Fibroblast of pulmonary artery (primary cell): ENCODE measurements around the gene NUBP2.
A peak's percentile ranks its signal among the peaks of the same experiment; 100 is the strongest.

ENCODE experiments used
- DNase-seq: peaks from one replicate; pipeline ENCODE4 v3.0.0-alpha.2; 2010; ENCODE audit warnings: low read depth
- H3K4me3 ChIP-seq: replicated peaks from 2 replicates; pipeline ENCODE4 v1.5.1; 2011; ENCODE audit warnings: low read depth, mild to moderate bottlenecking, control low read depth, low read length, moderate library complexity
- TF ChIP-seq, protein P1 (sequence below): IDR thresholded peaks from 2 replicates; pipeline ENCODE4 v1.5.1; 2011; ENCODE audit warnings: mild to moderate bottlenecking, control low read depth, low read length, inconsistent platforms; ENCODE audit errors: missing control alignments

Gene NUBP2, protein sequence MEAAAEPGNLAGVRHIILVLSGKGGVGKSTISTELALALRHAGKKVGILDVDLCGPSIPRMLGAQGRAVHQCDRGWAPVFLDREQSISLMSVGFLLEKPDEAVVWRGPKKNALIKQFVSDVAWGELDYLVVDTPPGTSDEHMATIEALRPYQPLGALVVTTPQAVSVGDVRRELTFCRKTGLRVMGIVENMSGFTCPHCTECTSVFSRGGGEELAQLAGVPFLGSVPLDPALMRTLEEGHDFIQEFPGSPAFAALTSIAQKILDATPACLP

DNA sequence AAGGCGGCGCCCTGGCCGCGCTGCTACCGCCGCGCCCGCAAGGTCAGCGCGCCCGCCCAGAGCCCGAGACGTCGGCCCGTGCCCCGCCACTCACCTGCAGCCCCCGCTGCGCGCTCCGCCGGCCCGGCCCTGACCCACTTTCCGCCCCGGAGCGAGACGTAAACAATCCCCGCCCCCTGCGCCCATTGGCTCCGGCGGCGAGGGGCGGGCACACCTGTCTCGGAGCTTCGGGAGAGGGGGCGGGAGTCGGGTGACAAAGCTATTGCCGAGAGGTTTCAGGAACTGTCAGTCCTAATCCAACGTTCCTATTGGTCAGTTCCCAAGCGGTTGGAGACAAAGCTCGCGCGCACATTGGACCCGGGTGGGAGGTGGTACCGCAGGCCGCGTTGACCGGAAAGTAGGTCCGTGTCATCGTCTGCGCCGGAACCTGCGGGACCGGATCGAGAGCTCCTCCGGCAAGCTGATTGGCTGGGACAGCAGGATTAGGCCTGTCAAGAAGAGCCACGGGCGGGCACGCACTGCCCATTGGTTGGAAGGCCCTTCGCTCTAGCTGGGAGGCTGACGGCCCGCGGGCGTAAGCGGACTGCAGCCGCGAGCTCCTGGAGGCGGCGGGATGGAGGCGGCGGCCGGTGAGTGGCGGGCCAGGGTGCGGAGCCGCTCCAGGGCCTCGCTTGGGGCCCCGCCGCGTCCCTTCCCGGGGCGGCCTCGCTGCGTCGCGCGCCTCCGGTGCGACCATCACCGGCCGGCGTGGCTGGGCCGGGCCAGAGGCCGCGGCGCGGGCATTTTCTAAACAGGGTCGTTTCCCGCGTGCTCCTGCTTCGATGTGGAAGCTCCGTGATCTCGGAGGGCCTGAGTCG is at the start of gene NUBP2, which contains the start of gene SPSB3:
Gene NUBP2 (plus strand): TSS at position 553 of the 857 bp plus-strand sequence. CDS start 61 bp downstream, at position 614.
Gene SPSB3 (minus strand): TSS at position 164 of the 857 bp plus-strand sequence. CDS start 1,088 bp downstream, outside the sequence.
- TF ChIP-seq, protein P1, sequence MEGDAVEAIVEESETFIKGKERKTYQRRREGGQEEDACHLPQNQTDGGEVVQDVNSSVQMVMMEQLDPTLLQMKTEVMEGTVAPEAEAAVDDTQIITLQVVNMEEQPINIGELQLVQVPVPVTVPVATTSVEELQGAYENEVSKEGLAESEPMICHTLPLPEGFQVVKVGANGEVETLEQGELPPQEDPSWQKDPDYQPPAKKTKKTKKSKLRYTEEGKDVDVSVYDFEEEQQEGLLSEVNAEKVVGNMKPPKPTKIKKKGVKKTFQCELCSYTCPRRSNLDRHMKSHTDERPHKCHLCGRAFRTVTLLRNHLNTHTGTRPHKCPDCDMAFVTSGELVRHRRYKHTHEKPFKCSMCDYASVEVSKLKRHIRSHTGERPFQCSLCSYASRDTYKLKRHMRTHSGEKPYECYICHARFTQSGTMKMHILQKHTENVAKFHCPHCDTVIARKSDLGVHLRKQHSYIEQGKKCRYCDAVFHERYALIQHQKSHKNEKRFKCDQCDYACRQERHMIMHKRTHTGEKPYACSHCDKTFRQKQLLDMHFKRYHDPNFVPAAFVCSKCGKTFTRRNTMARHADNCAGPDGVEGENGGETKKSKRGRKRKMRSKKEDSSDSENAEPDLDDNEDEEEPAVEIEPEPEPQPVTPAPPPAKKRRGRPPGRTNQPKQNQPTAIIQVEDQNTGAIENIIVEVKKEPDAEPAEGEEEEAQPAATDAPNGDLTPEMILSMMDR: no peak
- peak within 1 kb of the TSS; percentile 90 for H3K4me3 ChIP-seq
- peak; percentile 100 for DNase-seq

DNA sequence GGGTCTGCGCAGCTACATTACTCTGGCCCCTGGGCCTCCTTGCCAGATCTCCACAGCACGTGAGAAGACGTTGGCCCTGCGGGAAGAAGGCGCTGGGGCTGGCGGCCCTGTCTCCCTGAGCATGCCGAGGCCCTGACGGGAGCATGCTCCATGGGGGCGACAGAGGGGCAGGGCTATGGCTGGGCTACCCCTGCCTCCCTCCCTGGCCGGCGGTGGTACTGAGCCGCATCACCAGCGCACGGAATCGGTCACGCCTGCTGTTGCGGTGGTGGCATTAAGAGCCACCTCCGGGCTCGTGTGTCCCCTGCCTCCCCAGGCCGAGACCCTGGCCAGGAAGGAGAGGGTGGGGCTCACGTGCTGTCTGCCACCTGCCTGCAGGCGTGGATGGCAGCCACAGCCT is 48.6 kb upstream of the NUBP2 start:
- no peak for DNase-seq
- no peak overlapping the region for H3K4me3 ChIP-seq
- TF ChIP-seq, protein P1: no peak

DNA sequence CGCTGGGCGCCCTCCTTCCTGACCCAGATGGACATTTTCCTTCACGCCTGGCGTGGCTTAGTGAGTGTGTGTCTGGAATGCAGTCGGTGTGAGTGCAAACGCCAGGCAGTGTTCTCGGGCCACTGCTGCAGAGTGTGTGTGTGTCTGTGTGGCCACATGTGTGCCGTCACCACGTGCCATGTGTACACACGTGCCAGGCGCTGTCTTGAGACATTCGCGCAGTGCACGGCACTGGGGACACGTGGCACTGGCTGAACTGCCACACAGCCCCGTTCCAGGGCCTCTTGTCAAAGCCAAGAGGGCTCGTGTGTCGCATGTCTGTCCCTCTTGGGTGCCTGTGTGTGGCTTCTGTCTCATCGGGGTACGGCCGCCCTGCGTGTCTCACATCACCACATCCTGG is 47.9 kb upstream of the NUBP2 start:
- H3K4me3 ChIP-seq: no peak overlapping the region
- TF ChIP-seq, protein P1: no peak
- DNase-seq: no peak

DNA sequence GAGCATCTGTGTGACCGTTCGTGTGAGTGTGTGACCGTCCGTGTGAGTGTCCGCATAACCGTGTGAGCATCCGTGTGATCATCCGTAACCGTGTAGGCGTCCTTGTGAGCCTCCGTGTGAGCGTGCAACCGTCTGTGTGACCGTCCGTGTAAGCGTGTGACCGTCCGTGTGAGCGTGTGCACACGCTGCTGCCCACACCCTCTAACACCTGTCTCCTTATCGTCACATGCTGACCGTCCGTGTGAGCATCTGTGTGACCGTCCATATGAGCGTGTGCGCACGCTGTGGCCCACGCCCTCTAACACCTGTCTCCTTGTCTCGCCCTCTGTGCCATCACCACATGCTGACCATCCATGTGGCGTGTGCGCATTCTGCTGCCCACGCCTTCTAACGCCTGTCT is 42.5 kb upstream of the NUBP2 start:
- no peak overlapping the region for H3K4me3 ChIP-seq
- TF ChIP-seq, protein P1: no peak
- DNase-seq: no peak

DNA sequence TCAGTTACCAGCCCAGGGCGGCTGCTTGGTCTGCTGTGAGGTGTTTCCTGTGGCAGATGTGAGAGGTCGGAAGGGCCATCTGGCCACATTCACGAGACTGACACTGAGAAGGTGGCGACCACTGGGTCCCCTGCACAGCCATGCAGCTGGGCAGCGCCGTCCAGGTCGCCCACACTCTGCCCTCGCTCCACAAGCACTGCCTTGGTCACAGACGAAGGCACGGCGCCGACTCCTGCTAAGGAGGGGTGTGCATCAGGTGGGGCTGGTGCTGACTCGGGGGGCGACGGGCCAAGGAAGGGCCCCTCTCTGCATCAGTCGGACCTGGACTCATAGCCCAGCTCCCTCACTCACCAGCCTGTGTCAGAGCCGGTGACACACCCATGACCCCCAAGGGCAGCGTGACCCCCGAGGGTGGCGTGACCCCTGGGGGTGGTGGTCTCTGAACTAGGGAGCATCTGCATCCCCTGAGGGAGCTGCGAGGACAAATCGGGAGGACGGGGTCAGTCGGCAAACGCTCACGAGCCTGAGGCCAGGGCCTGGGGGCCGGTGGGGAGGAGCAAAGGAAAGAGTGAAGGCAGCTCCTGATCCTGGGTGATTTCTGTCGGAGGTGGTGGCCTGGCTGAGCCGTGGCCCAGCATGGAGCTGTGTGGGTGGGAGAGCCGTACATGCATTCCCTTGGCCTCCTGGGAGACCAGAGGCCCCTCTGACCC is 41.8 kb upstream of the NUBP2 start:
- no peak for DNase-seq
- TF ChIP-seq, protein P1: no peak
- no peak overlapping the region for H3K4me3 ChIP-seq

DNA sequence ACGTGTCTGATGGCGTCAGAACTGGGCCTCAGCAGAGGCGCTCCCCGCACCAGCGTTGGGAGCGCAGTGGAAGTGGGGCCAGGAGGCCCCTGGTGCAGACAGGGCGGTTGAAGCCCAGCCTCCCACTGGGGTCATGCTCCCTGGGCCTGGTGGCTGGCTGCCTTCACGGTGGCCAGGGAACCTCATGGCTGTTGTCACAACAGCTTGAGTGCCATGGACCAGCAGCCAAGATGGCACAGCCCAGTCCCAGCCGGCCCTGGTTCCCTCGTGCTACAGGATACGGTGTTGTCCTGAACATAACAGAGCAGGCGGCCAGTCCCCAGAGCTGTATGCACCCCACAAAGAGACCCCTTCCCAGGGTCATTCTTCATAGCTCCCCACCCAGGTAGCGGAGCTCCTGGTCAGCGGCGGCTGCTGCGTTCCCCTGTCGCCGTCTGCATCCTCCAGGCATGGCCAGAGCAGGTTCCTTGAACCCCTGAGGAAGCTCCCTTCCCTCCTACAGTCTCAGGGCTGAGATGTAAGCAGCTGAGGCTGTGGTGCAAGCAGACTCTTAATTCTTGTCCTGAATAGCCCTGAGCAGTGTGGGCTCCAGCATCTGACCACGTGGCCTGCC is 41.1 kb upstream of the NUBP2 start:
- no peak overlapping the region for H3K4me3 ChIP-seq
- no peak for DNase-seq
- TF ChIP-seq, protein P1: no peak
